Measurements from ENCODE around the gene LAMA4.

Gene LAMA4

DNA sequence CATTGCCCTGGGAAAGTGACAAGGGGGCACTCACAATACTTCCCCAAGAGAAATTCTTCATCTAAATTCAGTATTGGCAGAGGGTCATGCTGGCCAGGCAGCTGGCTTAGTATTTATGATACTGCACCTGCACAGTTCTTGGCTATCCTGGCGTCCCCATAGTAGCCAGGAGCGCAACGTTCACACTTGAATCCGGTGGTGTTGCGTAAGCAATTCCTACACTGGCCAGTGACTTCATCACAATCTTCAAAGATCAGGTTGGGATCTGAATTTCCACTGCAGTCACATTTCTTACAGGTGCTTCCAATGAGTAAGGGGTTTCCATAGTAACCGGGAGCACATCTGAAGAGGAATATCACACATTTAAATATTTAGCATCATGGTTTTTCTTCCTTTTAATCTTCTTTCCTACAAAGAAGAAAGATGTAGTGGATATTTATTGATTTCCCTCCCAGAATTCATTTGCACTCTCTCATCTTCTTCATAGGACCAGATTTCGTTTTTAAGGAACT, 62.8 kb downstream of the LAMA4 start:
- DNase-seq (ENCODE audit: insufficient read length, low spot score) (no peak), FAIRE-seq (no peak)

DNA sequence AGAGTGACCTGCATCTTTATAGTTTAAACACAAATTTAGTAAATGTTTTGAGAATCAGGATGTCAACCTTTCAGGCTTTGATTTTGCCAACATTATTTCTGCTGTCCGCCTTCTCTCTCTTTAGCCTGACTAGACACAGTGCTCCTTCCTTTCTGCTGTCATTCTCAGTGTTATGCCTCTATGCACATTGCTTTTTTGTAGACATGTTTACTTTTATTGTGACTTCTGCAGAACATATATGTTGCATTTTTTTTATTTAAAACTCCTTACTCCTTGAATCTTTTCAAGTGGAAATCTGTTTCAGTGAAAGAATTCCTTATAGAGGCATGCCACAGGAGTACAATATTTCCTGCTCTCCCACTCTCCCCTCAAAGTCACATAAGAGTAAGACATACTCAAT, 64.2 kb downstream of the LAMA4 start:
- no peak for DNase-seq (ENCODE audit: insufficient read length, low spot score)
- FAIRE-seq, result no peak

GRCh38 chr6:112189494-112189893, 64.9 kb downstream of the LAMA4 start:
- FAIRE-seq, result no peak
- no peak for DNase-seq (ENCODE audit: insufficient read length, low spot score)

- no peak for DNase-seq (ENCODE audit: insufficient read length, low spot score)
- FAIRE-seq, result no peak
Measured at GRCh38 chr6:112188906-112189305, 65.5 kb downstream of the LAMA4 start.

DNA sequence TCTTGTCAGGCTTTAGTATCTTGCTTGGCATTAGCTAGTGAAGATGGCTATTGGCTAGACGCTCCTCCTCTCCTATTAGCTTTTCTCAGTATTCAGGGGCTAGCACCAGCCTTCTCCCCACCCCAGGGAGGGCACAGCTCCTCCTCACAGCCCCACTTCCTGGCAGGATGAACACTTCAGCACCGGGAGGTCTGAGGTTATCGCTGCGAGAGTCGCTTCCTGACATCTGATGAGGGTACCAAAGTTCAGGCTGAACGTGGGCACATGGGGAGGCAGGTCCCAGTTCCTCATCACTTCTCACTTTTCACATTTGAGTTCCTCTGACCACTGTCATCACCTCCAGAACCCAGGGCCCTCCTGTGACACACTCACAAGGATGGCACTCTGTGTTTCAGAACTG, 66.6 kb downstream of the LAMA4 start:
- FAIRE-seq (no peak), DNase-seq (ENCODE audit: insufficient read length, low spot score) (no peak)

GRCh38 chr6:112184951-112185350, 69.4 kb downstream of the LAMA4 start:
- FAIRE-seq (no peak), DNase-seq (ENCODE audit: insufficient read length, low spot score) (no peak)

DNA sequence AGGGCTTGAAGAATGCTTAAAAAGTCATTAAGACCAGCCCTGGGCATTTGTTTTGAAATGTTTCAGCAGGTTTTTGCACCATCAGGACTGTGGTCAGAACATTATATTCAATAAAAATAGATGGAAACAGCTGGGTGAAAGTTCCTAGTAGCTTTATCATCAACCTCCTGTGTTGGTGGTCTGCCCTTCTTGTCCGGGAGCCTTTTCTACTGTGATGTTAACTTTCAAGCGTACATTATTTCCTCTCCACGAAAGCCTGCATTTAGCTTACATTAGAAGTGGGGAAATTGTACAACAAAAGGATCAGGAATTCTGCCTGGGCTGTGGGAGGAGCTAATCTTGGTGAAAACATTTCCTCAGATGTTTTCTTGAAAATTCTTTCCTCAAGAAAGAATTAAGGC, 71.1 kb downstream of the LAMA4 start:
- no peak for DNase-seq (ENCODE audit: insufficient read length, low spot score)
- no peak for FAIRE-seq

GRCh38 chr6:112181130-112181529, 73.2 kb downstream of the LAMA4 start:
- FAIRE-seq (no peak), DNase-seq (ENCODE audit: insufficient read length, low spot score) (no peak)

- peak; percentile 16 for DNase-seq (ENCODE audit: insufficient read length, low spot score)
- peak; percentile 84 for FAIRE-seq
Measured at GRCh38 chr6:112180095-112180820, 74.1 kb downstream of the LAMA4 start.

- DNase-seq (ENCODE audit: insufficient read length, low spot score), result no peak
- FAIRE-seq, result no peak
Measured at GRCh38 chr6:112179631-112180030, 74.7 kb downstream of the LAMA4 start.

- no peak for FAIRE-seq
- DNase-seq (ENCODE audit: insufficient read length, low spot score), result no peak
Measured at GRCh38 chr6:112178846-112179245, 75.5 kb downstream of the LAMA4 start.

GRCh38 chr6:112177092-112177491, 77.3 kb downstream of the LAMA4 start:
- FAIRE-seq, result no peak
- no peak for DNase-seq (ENCODE audit: insufficient read length, low spot score)

DNA sequence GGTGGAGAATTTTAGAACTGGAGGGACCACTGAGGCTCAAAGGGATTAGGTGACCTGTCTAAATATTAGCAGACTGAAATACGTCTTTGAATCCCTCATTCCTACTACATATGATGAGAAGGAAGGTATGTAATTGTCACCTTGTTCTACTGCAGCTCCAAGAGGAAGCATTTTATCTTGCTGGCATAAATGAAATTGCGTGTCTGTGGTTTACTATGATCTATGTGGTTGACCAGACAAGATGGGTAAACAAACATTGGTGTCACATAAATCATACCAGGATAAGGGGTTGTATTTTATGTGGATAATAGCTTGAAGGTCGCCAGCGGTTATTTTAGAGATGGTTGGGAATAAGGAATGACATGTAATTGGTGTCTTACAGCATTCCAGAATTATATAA, 78.2 kb downstream of the LAMA4 start:
- DNase-seq (ENCODE audit: insufficient read length, low spot score) (no peak), FAIRE-seq (no peak)

DNA sequence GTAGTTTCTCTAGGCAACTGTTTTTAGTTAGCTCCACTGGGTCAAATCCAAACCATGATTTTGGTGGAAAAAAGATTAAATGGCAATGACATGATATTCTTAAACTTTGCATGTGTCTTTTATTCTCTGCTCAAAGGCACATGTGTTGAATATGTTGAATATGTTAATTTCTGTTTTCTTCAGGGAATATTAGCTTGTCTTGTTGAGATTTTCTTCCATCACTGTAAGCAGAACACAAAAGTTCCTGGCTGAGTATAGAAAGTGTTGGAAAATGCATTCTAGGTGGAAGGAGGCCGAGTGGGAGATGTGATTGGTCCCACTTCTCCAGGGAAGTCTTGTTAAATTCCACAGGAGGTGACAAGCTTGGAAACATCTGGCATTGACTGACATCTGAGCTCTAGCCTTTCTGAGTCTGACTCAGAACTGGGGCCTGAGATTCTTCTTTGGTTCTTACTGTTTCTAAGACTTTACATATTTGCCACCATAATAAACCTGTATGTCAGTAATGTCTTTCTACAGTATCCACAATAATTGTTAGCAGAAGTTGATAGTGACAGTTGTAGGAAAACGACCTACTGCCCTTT, 81.1 kb downstream of the LAMA4 start:
- FAIRE-seq, result no peak
- DNase-seq (ENCODE audit: insufficient read length, low spot score), result no peak

DNA sequence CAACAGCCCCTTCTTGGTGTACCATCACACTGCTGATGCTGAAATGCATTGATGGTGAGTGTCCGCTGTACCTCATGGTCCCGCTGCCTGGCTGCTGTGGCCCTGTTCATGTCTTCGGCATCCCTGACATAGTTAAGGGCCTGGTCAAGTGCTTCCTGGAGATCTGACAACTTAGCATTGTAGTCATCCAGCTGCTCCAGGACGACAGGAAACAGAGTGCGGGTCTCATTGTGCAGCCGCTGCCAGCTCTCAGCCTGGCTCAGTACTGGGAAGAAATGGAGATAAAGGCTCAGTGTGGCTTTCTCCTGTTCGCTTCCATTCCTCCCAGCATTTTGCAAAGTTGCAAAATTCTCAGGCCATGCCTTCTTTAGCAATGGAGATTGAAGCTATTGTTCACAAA, 81.8 kb downstream of the LAMA4 start:
- FAIRE-seq, result no peak
- no peak for DNase-seq (ENCODE audit: insufficient read length, low spot score)

GRCh38 chr6:112169541-112169940, 84.8 kb downstream of the LAMA4 start:
- DNase-seq (ENCODE audit: insufficient read length, low spot score), result no peak
- FAIRE-seq, result no peak

GRCh38 chr6:112163295-112164257, 90.8 kb downstream of the LAMA4 start:
- FAIRE-seq, result peak; percentile 73
- peak; percentile 43 for DNase-seq (ENCODE audit: insufficient read length, low spot score)

DNA sequence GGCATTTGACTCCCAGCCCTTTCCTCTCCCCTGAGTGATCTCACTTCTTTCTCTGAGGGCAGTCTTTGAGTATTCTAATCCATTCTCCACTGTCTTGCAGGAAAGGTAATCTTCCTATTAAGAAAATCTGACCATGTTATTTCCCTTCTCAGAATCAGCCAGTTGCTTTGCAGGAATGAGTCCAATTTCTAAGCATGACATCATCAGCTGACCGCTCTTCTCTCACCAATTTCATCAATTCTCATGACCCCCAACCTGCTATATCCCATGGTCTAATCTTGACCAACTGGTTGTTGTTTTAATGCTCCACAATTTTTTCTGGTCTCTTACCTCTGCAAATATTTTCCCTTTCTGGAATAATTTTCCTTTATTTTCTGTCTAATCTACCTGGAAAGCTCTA, 93.6 kb downstream of the LAMA4 start:
- FAIRE-seq (no peak), DNase-seq (ENCODE audit: insufficient read length, low spot score) (no peak)

DNA sequence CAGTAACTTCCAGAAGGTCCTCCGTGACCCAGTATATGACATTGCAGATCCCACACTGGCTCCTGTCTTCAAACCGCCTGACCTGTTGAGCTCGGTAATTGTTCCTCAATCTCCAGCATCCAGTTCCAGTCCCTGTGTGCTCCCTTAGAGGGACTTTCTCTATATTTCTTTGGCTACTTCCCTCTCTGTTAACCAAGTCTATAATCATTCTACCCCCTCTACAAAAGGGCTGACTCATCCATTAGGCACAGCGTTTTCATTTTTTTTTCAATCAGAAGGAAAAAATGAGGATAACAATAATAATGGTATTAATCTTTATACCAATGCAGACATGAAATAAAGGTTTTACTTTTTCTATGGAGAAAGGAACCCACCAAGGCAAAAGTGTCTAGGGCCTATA, 97.7 kb downstream of the LAMA4 start:
- DNase-seq (ENCODE audit: insufficient read length, low spot score) (no peak), FAIRE-seq (no peak)

DNA sequence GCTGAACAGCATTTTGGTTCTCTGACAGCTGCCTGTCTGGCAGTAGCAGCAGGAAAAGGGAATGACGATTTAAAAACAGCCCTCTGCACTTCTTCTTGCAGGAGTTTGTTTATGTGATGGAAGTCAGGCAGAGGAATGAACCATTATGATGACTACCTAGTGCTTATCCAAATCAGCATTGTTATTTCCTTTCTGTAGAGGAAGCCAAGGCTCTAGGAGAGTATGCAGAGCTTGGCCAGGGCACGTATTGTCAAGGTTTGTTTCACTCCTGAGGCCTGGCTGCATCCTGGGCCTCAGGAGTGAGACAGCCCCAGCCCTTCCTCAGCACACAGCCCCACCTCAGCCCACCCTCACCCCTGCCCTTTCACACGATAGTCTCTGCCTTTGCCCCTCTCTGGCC, 98.5 kb downstream of the LAMA4 start:
- DNase-seq (ENCODE audit: insufficient read length, low spot score), result no peak

DNA sequence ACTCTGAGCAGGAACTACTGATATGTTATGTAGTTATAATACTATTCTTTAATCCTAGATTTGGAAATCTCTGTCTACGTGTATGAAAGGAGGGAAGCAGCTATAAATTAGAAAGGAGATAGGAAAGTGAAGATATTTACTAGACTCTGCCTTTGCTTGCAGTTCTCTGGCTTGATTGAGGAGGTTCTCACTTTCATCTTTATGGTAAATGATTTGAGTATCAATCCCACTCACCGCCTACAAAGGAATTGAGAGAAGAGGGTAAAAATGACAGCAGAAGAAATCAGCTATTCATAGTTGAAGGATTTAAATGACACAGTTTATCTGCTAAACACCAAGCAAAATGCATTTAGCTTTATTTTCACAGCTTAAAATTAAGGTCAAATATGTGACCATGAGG, 99.7 kb downstream of the LAMA4 start:
- no peak for DNase-seq (ENCODE audit: insufficient read length, low spot score)
- FAIRE-seq, result no peak

More for the DNA sequence above, 98.5 kb downstream of the LAMA4 start:
- FAIRE-seq, result no peak
